HEK293 (cell line): ENCODE data around the gene MOV10L1.

Experiments
- CTCF ChIA-PET: fragments of 350-600 bp; formaldehyde crosslinking; extraction: SDS; loops from one replicate; lab custom pipeline; 2021; ENCODE audit warnings: antibody characterized with exemption; lab: Yijun Ruan, JAX
- POLR2A ChIA-PET: fragments of 300-600 bp; formaldehyde crosslinking; extraction: SDS; loops from one replicate; lab custom pipeline; 2020; ENCODE audit warnings: antibody characterized with exemption, inconsistent platforms; lab: Yijun Ruan, JAX
- H3K27ac ChIP-seq: fragments of 200-500 bp; sonication (Bioruptor generic); 2 replicates; pipeline ENCODE4 v1.5.1; 2014; ENCODE audit warnings: low read depth, low read length, control low read depth, inconsistent platforms; ENCODE audit errors: extremely low read depth
- H3K36me3 ChIP-seq, 2 experiments: fragments of 200-500 bp in 1 of 2; sonication (Bioruptor generic) in 1 of 2; 1 replicate in 1 of 2; 2 replicates in 1 of 2; pipeline ENCODE4 v1.5.1; 2014 to 2017; ENCODE audit warnings: inconsistent platforms in 2 of 2, low read length in 2 of 2; ENCODE audit not compliant: control insufficient read depth in 2 of 2, insufficient read depth in 1 of 2
- H3K4me1 ChIP-seq: fragments of 200-500 bp; sonication (Bioruptor generic); 2 replicates; pipeline ENCODE4 v1.5.1; 2014; ENCODE audit warnings: mild to moderate bottlenecking, low read length, inconsistent platforms; ENCODE audit not compliant: control insufficient read depth, insufficient read depth
- H3K4me3 ChIP-seq: 2 replicates; pipeline ENCODE4 v1.5.1; 2011; ENCODE audit warnings: low read depth, mild to moderate bottlenecking, control low read depth, low read length, moderate library complexity
- H3K9me3 ChIP-seq: fragments of 200-500 bp; sonication (Bioruptor generic); 2 replicates; pipeline ENCODE4 v1.5.1; 2014; ENCODE audit warnings: low read depth, low read length, inconsistent platforms; ENCODE audit not compliant: control insufficient read depth, insufficient read depth
- AEBP2 ChIP-seq: fragments of 450-650 bp; formaldehyde crosslinking; IDR thresholded peaks from 2 replicates; pipeline ENCODE4 v1.5.1; 2016; ENCODE audit warnings: missing biosample characterization, missing genetic modification characterization, borderline replicate concordance
- EGR2 ChIP-seq: fragments of 450-650 bp; formaldehyde crosslinking; IDR thresholded peaks from 2 replicates; pipeline ENCODE4 v1.5.1; 2016; ENCODE audit warnings: low read depth, missing biosample characterization, missing genetic modification characterization
- PBX3 ChIP-seq: sonication (generic); formaldehyde crosslinking; IDR thresholded peaks from 2 replicates; pipeline ENCODE4 v1.8.1; 2022; ENCODE audit warnings: mild to moderate bottlenecking, moderate library complexity, missing genetic modification reagents
- YY1 ChIP-seq: fragments of 450-650 bp; formaldehyde crosslinking; IDR thresholded peaks from 2 replicates; pipeline ENCODE4 v1.5.1; 2018; ENCODE audit warnings: missing biosample characterization, missing genetic modification characterization
- ZFHX2 ChIP-seq: fragments of 450-650 bp; formaldehyde crosslinking; conservative IDR thresholded peaks from 2 replicates; pipeline ENCODE4 v1.5.1; 2016; ENCODE audit warnings: missing biosample characterization, missing genetic modification characterization
- ZNF114 ChIP-seq: fragments of 450-650 bp; formaldehyde crosslinking; IDR thresholded peaks from 2 replicates; pipeline ENCODE4 v1.5.0; 2017; ENCODE audit warnings: missing biosample characterization, missing genetic modification characterization
- ZNF214 ChIP-seq: fragments of 450-650 bp; formaldehyde crosslinking; IDR thresholded peaks from 2 replicates; pipeline ENCODE4 v1.5.1; 2017; ENCODE audit warnings: missing biosample characterization, mild to moderate bottlenecking, missing genetic modification characterization, borderline replicate concordance
- ZNF26 ChIP-seq: fragments of 450-650 bp; formaldehyde crosslinking; IDR thresholded peaks from 2 replicates; pipeline ENCODE4 v1.5.1; 2016; ENCODE audit warnings: missing biosample characterization, missing genetic modification characterization
- ZNF391 ChIP-seq: fragments of 450-650 bp; formaldehyde crosslinking; IDR thresholded peaks from 2 replicates; pipeline ENCODE4 v1.5.1; 2016; ENCODE audit warnings: low read depth, missing biosample characterization, missing genetic modification characterization, borderline replicate concordance
- ZNF394 ChIP-seq: fragments of 450-650 bp; formaldehyde crosslinking; IDR thresholded peaks from 2 replicates; pipeline ENCODE4 v1.5.1; 2016; ENCODE audit warnings: missing biosample characterization, missing genetic modification characterization, mild to moderate bottlenecking, moderate library complexity, borderline replicate concordance
- ZNF433 ChIP-seq: fragments of 450-650 bp; formaldehyde crosslinking; IDR thresholded peaks from 2 replicates; pipeline ENCODE4 v1.5.1; 2016; ENCODE audit warnings: missing biosample characterization, missing genetic modification characterization, low read depth
- ZNF488 ChIP-seq: fragments of 450-650 bp; formaldehyde crosslinking; IDR thresholded peaks from 2 replicates; pipeline ENCODE4 v1.5.1; 2016; ENCODE audit warnings: missing biosample characterization, missing genetic modification characterization
- ZNF843 ChIP-seq: fragments of 450-650 bp; formaldehyde crosslinking; IDR thresholded peaks from 2 replicates; pipeline ENCODE4 v1.5.1; 2016; ENCODE audit warnings: missing biosample characterization, missing genetic modification characterization
- ZSCAN18 ChIP-seq: fragments of 450-650 bp; formaldehyde crosslinking; IDR thresholded peaks from 2 replicates; pipeline ENCODE4 v1.5.1; 2016; ENCODE audit warnings: missing biosample characterization, missing genetic modification characterization
- TF ChIP-seq, protein P1 (sequence below): fragments of 450-650 bp; formaldehyde crosslinking; IDR thresholded peaks from 2 replicates; pipeline ENCODE4 v1.5.1; 2016; ENCODE audit warnings: missing biosample characterization, missing genetic modification characterization

Gene MOV10L1

DNA sequence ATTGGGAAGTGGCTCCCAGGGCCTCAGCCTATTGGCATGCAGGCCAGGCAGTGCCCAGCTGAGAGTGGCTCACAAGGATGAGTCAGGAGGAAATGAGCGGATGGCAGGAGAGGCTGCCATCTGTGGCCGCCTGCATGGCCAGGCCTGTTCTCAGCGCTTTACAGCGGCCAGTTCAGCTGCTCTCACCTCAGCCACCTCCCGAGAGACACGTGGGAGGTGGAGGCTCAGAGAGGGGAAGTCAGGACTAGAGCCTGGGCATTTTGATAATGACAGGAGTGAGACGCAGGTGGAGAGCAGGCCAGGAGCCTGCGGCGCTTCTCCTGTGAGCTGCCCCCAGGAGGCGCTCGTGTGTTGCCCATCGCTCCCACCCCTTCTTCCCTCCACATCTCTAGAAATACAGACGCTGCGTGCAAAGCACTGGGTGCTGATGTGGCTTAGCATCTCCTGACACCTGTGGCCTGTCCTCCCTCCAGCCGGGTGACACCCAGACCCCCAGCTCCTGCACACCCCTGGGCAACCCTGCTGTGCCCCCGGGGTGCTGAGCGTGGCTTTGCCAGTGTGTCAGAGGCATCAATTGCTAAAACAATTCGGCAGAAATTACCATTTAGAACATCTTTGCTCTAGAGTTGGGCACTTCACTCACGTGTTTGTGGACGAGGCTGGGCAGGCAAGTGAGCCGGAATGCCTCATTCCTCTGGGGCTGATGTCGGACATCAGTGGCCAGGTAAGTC is 59.4 kb downstream of the MOV10L1 start (continued):
- no peak for TF ChIP-seq ZNF488 (tag by site-specific recombination)

DNA sequence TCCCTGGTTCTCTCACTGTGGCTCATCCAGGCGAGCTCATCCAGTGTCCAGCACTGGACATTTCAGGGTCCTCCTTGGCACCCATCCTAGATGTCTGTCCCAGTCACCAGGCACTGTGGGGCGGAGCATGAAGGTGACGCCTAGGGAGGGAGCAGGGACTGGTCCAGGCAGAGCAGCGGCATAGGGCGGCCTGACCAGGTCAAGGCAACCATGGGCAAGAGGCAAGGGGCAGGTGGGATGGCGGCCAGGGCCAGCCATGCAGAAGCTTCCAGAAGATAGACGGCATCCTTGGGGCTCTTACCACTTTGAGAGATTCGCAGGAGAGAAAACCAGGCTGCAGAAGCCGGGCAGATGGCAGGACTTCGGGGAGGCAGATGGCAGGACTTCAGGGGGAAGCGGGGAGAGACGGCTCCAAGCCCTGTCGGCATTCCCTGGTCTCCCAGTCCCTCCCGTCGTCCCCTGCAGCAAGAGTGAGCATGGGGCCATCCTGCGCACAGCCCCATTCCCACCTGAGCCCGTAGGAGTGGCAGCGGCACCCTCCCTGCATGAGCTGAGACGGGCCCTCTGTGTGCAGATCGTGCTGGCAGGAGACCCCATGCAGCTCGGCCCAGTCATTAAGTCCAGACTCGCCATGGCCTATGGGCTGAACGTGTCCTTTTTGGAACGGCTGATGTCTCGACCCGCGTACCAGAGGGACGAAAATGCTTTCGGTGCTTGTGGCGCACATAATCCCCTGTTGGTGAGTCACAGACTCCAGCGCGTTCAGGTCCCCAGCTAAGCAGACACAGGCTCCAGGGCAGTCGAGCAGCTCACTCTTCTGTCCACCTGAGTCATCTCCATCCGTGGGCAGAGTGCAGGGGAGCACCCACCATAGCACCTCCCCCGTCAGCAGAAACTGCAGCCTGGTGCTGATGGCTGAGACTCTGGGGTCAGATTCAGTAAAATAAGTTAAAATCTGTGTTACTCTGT is 60.6 kb downstream of the MOV10L1 start:
- peak; percentile 78 for TF ChIP-seq EGR2 (tag by site-specific recombination)
- peak; percentile 77 for TF ChIP-seq ZFHX2 (tag by site-specific recombination)
- TF ChIP-seq ZNF26 (tag by site-specific recombination): no peak
- no peaks in the 10 kb centered on the region for H3K9me3 ChIP-seq
- no peak overlapping the region for H3K4me3 ChIP-seq
- H3K27ac ChIP-seq: no peak overlapping the region
- CTCF ChIA-PET: interaction anchor here (1.0 to 3.6 kb wide), 11 partner anchors 7 to 220 kb away, joined by 3 to 24 read pairs (median 6); no protein-coding TSS in a partner anchor
- H3K4me1 ChIP-seq: no peaks in the 10 kb centered on the region
- POLR2A ChIA-PET: interaction anchor here (1.9 kb wide), 1 partner anchor 40 kb away, joined by 4 read pairs; no protein-coding TSS in a partner anchor
- no peaks in the 10 kb centered on the region for H3K36me3 ChIP-seq

DNA sequence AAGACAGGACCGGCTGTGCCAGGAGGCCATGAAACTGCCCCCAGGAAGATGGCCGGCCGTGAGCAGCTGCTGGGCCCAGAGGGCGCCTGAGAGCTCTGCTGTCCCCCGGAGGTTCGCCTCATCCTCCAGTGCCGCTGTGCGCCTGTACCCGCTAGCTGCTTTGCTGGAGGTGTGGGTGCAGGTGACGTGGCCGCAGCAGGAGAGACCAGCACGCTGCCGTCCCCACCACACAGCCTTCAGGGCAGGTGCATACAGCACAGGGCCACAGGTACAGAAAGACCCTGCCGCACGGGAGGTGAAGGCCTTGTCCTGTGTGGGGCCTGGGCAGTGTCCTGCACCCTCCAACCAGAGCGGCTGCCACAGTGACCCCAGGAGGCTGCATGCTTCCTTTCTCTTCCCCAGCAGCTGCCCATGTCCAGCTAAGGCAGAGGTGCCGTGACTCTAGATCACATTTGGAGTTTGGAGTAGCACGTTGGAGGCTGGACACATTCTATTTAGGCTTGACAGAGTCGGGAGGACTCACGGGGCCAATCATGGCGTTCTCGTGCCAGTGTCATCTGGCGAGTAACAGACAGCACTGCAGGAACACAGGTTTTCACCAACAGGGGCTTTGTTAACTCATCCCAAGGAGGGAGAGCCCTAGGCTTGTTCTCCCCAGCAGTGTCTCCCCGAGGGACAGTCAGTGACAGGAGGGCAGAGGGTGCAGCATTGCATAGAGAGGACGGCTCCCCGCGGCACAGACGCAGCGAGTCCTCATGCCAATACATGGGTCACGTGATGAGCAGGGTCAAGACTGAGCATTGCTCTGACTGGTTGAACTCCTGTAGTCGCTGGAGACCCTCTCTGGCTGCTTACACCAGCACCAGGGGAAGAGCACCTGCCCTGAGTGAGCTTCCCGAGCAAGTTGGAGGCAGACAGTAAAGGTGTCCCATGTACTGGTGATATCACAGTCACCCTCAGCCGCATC is 62.0 kb downstream of the MOV10L1 start:
- no peaks in the 10 kb centered on the region for H3K36me3 ChIP-seq
- no peaks in the 10 kb centered on the region for H3K9me3 ChIP-seq
- H3K4me3 ChIP-seq: no peak overlapping the region
- ChIA-PET POLR2A (interaction anchor here (1.9 kb wide), 1 partner anchor 39 kb away, joined by 4 read pairs; no protein-coding TSS in a partner anchor), CTCF (interaction anchor here (0.6 to 3.6 kb wide), 4 partner anchors 57 to 541 kb away, joined by 3 to 24 read pairs (median 5); no protein-coding TSS in a partner anchor)
- TF ChIP-seq PBX3 (CRISPR knock-in tag) (no peak), ZNF843 (tag by site-specific recombination) (no peak), ZNF391 (tag by site-specific recombination) (no peak), YY1 (tag by site-specific recombination) (no peak), ZNF214 (tag by site-specific recombination) (no peak), ZNF394 (tag by site-specific recombination) (no peak), ZSCAN18 (tag by site-specific recombination) (no peak), ZNF433 (no peak), AEBP2 (tag by site-specific recombination) (no peak), ZNF114 (tag by site-specific recombination) (no peak)
- TF ChIP-seq, protein P1, sequence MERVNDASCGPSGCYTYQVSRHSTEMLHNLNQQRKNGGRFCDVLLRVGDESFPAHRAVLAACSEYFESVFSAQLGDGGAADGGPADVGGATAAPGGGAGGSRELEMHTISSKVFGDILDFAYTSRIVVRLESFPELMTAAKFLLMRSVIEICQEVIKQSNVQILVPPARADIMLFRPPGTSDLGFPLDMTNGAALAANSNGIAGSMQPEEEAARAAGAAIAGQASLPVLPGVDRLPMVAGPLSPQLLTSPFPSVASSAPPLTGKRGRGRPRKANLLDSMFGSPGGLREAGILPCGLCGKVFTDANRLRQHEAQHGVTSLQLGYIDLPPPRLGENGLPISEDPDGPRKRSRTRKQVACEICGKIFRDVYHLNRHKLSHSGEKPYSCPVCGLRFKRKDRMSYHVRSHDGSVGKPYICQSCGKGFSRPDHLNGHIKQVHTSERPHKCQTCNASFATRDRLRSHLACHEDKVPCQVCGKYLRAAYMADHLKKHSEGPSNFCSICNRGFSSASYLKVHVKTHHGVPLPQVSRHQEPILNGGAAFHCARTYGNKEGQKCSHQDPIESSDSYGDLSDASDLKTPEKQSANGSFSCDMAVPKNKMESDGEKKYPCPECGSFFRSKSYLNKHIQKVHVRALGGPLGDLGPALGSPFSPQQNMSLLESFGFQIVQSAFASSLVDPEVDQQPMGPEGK (tag by site-specific recombination): no peak
- H3K27ac ChIP-seq: no peak overlapping the region
- H3K4me1 ChIP-seq: no peaks in the 10 kb centered on the region
